ENCODE measurements around the gene LPA.

Gene LPA

GRCh38 chr6:160520043-160520904 is 143.8 kb downstream of the LPA start:
- H3K4me3 ChIP-seq (ENCODE audit: low read depth, low read length): peak overlapping the region; percentile 61
- no peak for TF ChIP-seq CTCF (IDR thresholded peaks at IDR 0.05; ENCODE audit: control insufficient read depth, extremely low read depth, insufficient read depth)
- no peak for DNase-seq (ENCODE audit: low read depth)

- peak; percentile 87 for TF ChIP-seq CTCF (IDR thresholded peaks at IDR 0.05; ENCODE audit: control insufficient read depth, extremely low read depth, insufficient read depth)
- no peak for DNase-seq (ENCODE audit: low read depth)
- peak overlapping the region; percentile 61 for H3K4me3 ChIP-seq (ENCODE audit: low read depth, low read length)
Observed at GRCh38 chr6:160519603-160520042, 144.5 kb downstream of the LPA start.

GRCh38 chr6:160519133-160519532 is 144.9 kb downstream of the LPA start:
- no peak for TF ChIP-seq CTCF (IDR thresholded peaks at IDR 0.05; ENCODE audit: control insufficient read depth, extremely low read depth, insufficient read depth)
- H3K4me3 ChIP-seq (ENCODE audit: low read depth, low read length): peak overlapping the region; percentile 61
- no peak for DNase-seq (ENCODE audit: low read depth)

- H3K4me3 ChIP-seq (ENCODE audit: low read depth, low read length): no peak overlapping the region
- no peak for TF ChIP-seq CTCF (IDR thresholded peaks at IDR 0.05; ENCODE audit: control insufficient read depth, extremely low read depth, insufficient read depth)
- no peak for DNase-seq (ENCODE audit: low read depth)
Observed at GRCh38 chr6:160513836-160514235, 150.2 kb downstream of the LPA start.

GRCh38 chr6:160510976-160511617 is 153.0 kb downstream of the LPA start:
- TF ChIP-seq CTCF (IDR thresholded peaks at IDR 0.05; ENCODE audit: control insufficient read depth, extremely low read depth, insufficient read depth): no peak
- H3K4me3 ChIP-seq (ENCODE audit: low read depth, low read length): no peak overlapping the region
- DNase-seq (ENCODE audit: low read depth): no peak

GRCh38 chr6:160510199-160510598 is 153.9 kb downstream of the LPA start:
- H3K4me3 ChIP-seq (ENCODE audit: low read depth, low read length): no peak overlapping the region
- no peak for DNase-seq (ENCODE audit: low read depth)
- TF ChIP-seq CTCF (IDR thresholded peaks at IDR 0.05; ENCODE audit: control insufficient read depth, extremely low read depth, insufficient read depth): no peak

Data from LNCaP clone FGC (cell line).